Activated T-cell treated with anti-CD3 and anti-CD28 coated beads, Interleukin-2, amount 50 U/mL, for 1 hour (primary cell): Measurements from ENCODE around the gene ADCY7.
"Not testable (repeated sequence)": the region's sequence is repeated elsewhere in the genome, so short reads cannot be mapped to it uniquely, and the experiment has no call there.

Experiments
- DNase-seq: peaks from one replicate; pipeline ENCODE4 v3.0.0-alpha.2; 2020

ADCY7 gene

DNA sequence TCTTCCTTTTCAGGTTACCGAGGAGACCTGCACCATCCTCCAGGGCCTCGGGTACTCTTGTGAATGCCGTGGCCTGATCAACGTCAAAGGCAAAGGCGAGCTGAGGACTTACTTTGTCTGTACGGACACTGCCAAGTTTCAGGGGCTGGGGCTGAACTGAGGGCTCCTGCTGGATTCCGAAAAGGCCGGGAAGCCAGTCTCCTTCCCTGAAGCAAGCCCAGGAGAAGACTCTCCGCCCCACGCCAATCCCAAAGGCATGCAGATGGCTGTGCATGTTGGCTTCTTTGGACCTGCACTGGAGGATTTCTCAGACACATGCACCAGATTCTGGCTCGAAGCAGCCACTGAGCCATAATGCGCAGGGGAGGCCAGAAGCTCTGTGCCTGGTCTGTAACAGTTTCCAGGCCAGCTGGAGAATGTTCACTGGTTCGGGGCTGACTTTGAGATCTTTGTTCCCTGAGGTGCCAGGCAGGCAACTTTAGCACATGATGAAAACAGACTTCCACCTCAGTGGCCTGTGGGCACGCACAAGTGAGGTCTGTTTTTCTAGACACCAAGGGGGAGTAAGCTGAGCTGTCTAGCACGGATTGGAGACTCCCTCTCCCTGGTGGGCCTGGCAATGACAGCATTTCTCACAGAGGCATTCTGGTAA is 49.1 kb downstream of the ADCY7 start:
- peak; percentile 15 for DNase-seq

DNA sequence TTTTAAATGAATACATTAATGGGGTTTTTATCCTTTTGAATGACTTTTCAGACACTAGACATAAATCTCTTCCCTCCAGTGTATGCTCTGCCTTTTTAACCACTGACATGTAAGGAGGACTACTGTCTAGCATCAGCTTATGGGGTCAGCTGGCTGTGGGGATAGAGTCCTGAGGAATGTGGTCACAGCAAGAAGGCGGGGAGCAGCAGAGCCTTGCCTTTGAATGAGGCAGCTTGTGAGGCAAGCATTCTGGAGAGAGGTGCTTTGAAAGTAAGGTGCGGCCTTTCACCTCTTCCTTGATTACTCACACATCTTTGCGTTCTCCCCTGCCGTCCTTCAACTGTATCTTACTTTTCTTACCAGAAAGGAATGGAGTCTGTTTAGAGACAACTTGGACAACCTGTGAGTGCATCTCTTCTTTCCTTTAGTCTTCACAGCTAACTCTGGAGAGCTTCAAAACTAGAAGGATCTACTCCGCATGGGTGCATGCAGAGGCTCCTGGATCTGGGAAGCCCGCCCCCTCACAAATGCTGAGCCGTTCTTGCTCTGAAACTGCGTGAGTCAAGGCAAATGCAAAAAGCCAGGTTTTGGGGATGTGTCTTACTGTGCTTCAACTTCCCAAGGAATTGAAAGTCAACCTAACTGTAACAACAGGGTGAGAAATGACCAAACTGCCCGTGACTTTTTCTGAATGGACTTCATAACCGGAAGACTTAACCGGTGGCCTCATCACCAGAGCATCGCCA is 49.9 kb downstream of the ADCY7 start:
- no peak for DNase-seq

DNA sequence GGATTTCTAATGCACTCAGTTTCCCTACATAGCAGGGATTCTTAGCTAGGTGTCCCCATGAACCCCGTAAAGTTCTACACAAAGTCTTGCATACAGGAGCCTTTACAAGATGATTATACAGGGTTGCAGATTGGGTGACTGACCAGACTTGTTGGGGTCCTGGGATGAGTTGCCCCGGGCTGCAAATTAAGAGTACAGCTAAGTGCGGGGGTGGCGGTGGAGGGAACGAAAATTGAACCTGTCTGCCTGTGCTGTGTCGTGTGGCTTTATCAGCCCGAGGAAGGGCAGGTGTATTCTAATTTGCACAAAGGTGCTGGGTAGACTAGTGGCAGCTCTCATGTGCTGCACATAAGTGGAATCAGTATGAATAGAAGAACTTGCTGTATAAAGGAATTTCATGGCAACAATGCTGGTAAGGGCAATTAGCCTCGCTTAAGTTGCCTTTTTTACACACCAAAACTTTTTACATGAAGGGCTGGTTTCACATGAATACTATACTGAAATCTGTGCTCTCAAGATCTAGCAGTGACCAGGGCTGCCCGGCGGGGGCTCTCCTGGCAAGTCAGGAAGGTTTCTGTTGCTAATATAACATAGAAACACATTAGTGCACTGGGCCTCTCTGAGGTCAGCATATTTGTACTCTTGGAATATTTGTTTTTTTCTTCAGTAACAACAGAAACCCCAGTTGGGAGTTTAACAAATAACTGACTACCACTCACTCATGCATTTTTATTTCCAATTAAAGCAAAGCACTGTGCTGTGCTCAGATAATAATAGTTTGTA is 50.7 kb downstream of the ADCY7 start:
- no peak for DNase-seq

DNA sequence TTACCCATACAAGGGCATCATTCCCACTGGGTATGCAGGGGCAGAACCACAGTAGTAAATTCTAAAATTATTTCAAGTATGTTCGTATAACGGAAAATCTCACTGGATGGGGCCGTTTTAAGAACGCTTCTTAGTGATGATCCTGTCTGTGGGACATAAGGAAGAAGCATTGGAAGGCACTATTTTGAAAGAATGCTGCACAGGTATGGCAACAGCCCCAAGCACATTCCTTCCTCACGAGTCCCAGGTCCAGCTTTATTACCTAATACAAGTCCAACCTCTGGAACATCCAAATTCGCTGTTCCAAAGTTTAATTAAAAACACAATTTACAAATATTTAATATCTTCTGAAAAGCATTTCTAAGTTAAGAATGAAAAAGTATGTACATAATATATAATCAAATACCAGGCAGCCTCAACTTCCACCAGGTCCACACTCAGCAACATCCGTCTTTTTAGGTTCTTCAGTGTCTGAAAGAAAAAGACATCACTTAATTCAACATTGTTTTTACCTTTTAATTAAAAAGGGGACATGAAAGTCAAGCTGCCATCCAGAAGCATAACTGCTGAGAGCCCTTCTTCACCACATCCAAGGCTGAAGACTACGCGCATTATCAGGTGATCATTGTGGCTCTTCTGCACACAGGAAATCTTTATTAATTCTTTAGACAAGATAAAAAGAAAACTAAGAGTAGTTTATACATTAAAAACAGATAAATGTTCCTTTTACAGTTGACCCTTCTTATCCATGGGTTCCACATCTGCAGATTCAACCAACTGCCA is 52.6 kb downstream of the ADCY7 start:
- DNase-seq = no peak

DNA sequence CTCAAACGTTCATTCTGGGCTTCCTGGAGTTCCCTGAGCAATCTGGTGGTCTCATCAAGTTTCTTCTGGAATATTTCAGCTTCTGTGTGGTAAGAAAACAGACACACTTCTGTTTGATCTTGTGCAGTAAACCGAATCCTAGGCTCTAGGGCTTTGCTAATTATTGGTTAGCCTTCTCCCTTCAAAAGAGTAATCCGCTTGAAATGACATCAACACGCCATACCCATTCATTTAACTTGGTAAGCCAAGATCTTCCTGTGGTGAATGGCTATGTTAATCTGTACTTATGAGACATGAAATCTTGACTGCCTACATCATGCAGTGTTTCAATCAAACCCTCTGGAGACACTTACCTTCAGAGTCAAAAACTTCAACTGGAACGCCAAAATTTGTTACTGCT is 54.0 kb downstream of the ADCY7 start:
- DNase-seq = no peak

DNA sequence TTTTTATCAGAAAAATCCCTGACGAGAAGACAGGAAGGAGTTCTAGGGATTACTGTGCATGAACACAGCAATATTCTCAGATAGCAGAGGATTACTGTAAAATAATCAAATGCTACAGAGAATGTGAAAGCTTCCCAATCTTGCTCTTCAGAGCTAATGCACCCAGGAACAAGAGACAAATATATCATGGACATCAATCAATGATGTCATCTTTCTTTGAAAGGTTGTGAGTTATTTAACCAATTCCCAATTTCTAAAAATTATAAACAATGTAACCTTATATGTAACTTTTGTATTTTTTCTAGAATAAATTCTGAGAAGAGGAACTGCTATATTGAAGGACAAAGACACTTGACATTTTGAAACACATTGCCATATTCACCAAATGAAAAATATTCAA is 56.0 kb downstream of the ADCY7 start:
- no peak for DNase-seq

DNA sequence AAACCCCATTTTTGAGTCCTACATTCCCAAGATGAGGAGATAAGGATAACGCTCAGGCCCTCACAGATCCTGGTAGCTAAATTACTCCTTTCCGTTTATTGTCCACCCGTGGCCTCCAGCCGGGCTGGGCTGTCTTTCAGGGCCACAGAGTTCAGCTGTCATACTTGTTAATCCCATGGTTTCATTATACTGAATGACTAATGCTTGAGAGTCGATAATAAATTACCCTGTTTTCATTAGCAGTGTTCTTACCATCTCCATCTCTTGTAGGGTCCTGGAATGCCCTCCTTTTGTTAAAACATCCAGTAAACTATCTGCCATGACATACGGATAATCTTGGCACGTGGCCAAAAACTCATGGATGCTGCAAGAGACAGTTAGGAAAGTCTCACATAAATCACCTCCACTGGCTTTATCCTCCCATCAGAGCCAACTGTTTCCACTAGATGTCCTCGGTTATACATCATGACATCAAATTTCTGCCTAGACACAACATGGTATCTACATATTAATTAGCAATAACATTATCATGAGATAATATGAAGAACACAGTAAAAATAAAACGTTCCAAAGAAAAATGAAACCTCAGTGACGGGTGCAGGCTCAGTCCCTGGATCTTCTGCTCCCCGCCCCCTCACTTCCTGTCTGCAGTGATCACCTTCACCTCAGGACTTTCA is 57.1 kb downstream of the ADCY7 start:
- DNase-seq = peak; percentile 16

DNA sequence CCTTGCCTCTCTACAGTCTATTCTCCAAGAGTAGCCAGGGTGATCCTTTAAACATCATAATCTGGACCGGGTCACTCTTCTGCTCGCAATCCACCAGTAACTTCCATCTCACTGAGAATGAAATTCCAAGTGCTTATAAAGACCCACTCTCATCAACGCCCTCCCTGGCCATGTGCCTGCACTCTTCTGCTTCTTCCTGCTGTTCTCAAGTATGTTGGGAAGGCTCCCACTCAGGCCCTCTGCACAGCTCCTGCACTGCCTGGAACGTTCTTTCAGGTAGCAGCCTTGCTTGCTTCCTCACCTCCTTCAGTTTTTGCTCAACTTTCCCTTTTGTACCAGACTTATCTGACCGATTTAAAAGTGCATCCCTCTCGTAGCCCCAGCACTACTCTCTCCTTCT is 58.0 kb downstream of the ADCY7 start:
- no peak for DNase-seq

DNA sequence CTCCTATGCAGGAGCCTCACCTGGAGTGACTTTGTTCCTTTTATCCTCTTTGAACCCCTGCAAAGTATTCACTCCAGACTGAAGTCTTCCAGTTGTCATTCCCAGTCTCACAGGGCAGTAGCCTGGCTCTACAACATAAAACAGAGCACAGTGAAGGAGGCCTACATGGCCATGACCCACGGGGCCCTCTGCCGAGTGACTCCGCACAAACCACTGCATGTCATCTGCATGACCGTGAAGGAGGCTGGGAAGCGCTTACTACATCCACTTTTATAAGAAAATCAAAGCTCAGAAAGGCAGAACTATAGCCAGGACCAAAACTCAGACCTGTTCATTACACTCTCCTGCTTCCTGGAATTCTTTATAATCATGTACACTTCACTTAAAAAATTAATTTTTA is 59.9 kb downstream of the ADCY7 start:
- DNase-seq = no peak

DNA sequence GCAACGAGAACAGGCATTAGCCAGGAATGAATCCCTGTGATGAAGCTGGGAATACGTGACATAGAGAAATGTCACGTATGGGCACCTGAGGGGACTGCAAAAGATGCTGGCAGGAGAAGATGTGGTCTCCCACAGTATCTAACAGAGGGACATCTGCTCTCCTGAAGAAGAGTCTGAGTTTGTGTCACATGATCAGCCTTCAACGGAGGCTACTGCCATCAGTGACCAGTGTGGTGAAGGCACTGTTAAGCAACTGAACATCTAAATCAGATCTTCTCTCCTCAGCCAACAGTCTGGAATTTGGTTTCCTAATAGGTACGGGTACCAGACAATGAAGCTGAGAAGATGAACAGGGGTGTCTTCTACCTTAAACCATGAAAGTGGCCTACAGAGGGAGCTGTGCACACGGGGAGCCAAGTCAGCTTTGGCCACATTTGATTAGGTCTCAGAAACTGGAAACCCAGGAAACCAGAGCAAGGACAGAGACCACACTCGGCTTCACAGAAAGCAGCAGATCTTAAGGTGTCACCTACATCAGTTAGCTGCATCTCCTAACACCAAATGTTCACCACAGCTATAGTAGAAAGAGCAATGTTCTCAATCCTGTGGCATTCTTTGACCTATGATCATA is 60.6 kb downstream of the ADCY7 start:
- peak; percentile 62 for DNase-seq

DNA sequence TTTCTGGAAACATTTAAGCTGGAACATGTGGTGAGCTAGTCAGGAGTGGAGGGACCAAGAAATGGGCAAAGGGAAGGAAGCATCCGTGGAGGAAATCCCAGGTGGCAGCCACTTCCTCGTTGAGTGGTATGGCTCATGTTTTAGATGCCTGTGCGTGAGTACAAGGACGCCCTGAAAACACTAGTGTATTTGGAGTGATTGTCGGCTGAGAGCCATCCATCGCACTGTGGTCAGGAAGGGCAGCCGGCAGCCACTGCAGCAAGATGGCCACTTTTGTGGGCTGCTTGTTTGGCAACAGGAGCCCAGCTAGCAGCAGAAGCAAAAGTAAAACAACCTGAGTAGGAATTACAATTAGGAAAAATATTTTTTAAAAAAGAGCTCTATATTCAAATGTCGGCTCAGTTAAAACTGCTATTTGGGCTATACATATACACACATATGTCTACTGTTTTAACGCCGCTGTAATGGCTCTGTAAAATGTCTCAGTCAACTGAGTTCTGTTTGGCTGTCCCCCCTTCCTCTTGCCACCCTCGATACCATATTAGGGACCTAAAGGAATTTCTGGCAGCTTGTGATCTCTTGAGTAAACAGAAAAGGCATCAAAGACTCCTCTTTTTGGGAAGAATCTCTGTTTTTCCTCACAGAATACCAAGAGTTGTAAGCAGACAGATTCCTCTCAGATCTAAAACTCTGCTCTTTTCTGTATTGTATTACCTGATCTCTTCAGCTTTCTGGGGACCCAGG is 63.3 kb downstream of the ADCY7 start:
- no peak for DNase-seq

DNA sequence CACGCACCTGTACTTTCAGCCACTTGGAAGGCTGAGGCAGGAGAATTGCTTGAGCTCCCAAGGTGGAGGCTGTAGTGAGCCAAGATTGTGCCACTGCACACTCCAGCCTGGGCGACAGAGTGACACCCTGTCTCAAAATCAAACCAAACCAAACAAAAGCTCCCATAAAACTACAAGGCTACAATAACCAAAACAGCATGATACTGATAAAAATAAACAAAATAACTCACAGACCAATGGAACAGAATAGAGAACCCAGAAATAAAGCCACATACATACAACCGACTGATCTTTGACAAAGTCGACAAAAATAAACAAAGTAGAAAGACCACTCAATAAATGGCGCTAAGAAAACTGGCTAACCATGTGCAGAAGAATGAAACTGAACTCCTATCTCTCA is 65.2 kb downstream of the ADCY7 start:
- no peak for DNase-seq

DNA sequence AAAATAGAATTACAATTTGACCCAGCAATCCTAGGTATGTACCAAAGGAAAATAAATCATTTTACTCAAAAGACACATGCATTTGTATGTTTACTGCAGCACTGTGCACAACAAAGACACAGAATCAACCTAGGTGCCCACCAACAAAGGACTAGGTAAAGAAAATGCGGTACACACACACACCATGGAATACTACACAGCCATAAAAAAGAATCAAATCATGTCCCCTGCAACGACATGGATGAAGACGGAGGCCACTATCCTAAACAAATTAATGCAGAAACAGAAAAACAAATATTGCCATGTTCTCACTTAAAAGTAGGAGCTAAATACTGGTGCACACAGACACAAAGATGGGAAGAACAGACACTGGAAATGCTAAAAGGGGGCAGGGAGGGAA is 66.2 kb downstream of the ADCY7 start:
- no peak for DNase-seq

DNA sequence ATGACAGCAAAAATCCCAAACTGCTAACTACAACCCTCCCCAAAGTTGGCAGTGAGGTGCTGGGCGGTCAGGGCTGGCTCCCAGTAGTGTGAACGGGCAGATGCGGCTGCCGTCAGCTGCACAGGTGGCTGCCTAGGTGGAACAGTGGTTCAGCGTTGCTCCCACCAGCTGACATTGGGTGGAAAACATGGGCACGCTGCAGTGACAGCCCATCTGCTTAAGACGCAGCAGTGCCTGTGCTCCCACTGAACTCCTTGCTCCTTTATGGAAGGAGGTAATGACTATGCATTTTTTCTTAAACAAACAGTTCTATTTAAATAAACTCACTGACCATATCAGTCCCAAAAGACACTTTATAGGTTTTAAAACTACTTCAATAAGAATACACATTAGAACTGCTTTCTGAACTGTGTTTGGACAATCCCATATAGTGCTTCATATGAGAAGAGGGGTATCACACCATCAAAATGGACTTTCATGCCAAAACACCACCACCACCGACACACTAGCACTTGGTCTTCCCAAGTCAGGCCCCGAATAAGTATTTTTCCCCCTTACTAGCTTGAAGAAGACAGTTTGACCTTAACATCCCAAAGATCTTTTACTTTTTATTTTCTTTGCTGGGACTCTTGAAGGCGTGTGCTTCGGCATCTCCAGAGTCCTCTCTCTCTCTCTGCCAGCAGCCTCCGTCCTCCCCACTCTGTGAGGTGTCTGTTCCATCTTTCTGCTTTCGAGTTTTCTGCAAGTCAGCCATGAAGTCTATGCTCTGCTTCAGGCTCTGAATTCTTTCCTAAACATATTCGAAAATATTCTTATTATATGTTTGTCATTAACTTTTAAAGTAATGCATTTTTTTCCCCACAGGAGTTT is 68.0 kb downstream of the ADCY7 start:
- no peak for DNase-seq

DNA sequence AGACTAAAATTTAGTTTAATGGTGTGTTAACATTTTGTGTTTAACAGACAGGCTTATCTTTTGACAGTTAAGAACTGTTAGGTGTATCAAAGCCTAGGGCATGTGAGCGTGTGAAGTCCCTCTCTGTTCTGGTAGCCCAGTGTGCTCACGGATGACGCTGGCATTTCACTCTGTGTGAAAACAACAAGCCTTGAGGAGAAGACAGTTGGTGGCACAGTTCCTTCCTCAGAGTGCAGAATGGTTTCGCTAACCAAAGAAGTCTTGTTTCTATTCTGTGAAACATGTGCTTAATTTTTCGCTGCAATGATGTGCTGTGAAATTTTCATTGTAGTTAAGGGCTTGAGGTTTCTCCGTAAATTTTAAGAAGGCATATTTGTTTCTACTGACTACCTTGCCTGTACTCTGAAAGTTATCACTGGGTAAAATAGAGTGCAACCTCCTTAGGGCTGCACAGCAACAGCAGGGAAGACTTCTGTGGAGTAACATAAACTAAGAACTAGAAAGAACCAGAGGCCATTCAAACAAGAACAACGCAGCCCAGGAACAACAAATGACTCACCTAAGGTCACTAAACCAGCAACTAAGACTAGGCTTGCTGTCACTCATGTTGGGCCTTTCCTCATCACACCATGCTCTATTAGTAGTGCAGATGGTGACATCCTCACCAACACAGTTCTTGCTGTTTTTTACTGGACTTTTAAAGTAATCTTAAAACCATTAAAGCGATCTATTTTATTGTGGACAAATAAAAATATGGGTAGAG is 69.0 kb downstream of the ADCY7 start:
- no peak for DNase-seq

DNA sequence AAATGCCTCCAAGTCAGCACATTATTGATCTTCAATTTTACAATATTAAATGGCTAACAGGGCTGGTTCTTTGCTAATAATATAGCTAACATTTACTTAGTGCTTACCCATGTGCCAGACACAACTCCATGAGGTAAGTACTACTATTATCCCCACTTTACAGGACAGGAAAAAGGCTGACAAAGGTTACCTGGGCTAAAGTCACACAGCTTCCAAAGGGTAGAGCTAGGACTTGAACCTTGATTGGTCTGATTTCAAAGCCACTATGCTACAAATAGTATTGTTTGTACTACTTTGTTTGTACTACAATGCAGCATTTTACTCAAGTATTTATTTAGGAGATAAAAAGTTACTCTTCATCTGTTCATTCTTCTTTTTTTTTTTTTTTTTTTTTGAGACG is 70.5 kb downstream of the ADCY7 start:
- no peak for DNase-seq

DNA sequence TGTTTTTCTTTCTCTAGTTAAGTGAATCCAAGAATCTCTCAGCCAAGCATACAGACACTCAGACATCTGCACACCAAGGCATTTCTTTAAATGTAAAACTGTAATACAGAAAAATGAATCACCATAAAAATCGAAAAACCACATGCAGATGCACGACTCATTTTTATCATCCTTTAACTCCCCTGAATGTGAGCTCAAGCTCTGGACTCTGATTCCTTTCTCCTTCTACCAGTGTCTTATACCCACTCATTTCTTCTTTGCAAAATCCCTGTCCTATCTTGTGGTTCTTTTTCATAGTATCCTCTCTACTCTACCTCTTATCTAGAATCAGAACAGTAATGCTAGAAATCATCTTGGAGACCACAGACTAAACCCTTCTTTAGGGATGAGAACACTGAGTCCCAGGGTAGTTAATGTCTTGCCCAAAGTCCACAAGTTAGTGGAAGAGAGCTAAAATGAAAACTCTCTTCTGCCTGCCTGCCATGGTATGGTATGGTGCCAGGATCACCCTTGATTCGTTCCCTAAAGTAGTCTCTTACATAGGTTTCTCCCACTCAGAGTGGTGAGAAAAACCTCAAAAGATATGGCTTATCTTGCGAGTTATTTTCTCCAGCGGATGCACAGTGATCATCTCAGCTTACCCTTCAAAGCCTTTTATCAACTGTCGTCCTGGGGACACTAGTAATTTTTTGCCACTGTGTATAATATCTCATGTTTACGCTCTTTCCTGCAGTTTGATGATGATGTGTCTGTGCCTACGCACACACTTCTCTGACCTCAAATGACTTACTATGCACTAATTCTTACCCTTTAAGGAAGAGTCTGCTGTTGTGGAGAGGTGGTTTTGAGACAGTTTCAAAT is 72.2 kb downstream of the ADCY7 start:
- DNase-seq = no peak

DNA sequence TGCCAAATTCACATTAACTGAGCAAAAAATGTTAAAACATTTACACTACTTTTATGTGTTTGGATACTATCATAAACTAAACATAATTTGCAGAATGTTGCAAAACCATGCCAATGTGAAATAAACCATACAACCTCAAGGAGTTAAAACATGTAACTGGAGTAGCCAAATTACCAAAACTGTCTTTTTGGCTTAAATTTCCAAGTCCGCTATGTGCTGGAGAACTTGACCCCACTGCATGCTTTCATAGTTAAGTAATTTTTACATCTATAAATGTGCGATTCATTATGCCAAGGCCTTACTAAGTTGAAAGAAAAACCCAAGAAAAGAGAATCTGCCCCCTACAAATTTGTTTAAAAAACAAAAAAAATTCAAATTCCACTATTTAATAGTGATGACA is 74.2 kb downstream of the ADCY7 start:
- no peak for DNase-seq

DNA sequence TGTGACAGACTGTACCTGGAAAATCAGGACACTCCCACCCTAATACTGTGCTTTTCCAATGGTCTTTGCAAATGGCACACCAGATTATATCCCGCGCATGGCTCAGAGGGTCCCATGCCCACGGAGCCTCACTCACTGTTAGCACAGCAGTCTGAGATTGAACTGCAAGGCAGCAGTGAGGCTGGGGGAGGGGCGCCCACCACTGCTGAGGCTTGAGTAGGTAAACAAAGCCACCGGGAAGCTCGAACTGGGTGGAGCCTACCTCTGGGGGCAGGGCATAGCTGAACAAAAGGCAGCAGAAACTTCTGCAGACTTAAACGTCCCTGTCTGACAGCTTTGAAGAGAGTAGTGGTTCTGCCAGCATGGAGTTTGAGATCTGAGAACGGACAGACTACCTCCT is 77.2 kb downstream of the ADCY7 start:
- DNase-seq = not testable (repeated sequence)
